MCF 10A (cell line): ENCODE data around the gene RHD. TPM values are rescaled to one million over a fixed set of nuclear protein-coding genes. Genes with fewer than 3 reads are reported as not detected.
A peak's percentile ranks its signal among the peaks of the same experiment; 100 is the strongest.
"Not testable (repeated sequence)": the region's sequence is repeated elsewhere in the genome, so short reads cannot be mapped to it uniquely, and the experiment has no call there.

Experiments
- BruUV-seq: library from RNA; stranded (reverse); fragments of 400-500 nt; replicated peaks from 2 replicates; lab custom pipeline; 2021; lab: Mats Ljungman, UMichigan
- CTCF ChIA-PET: fragments of 300-600 bp; sonication (Branson Sonifier 250); formaldehyde crosslinking; extraction: SDS; loops from one replicate; lab custom pipeline; 2021; ENCODE audit warnings: antibody characterized with exemption, inconsistent platforms; lab: Yijun Ruan, JAX
- POLR2A ChIA-PET: fragments of 300-600, 350-650 bp; sonication (Branson Sonifier 250); formaldehyde crosslinking; extraction: SDS; loops from one replicate; lab custom pipeline; 2020; ENCODE audit warnings: antibody characterized with exemption, inconsistent platforms; lab: Yijun Ruan, JAX
- DNase-seq: peaks from one replicate; pipeline ENCODE4 v3.0.0-alpha.2; 2018; ENCODE audit not compliant: unreplicated experiment
- H3K27ac Mint-ChIP-seq: one replicate; pipeline ENCODE4 v1.8.0; 2022; ENCODE audit warnings: mild to moderate bottlenecking, low read depth, mixed read lengths; ENCODE audit not compliant: unreplicated experiment
- H3K27me3 Mint-ChIP-seq: one replicate; pipeline ENCODE4 v1.8.0; 2022; ENCODE audit warnings: mixed read lengths; ENCODE audit not compliant: insufficient read depth, unreplicated experiment
- H3K36me3 Mint-ChIP-seq: one replicate; pipeline ENCODE4 v1.8.0; 2022; ENCODE audit warnings: mild to moderate bottlenecking, moderate library complexity, mixed read lengths; ENCODE audit not compliant: insufficient read depth, unreplicated experiment
- H3K4me1 Mint-ChIP-seq: one replicate; pipeline ENCODE4 v1.8.0; 2022; ENCODE audit warnings: mixed read lengths; ENCODE audit not compliant: insufficient read depth, unreplicated experiment
- H3K4me3 Mint-ChIP-seq: one replicate; pipeline ENCODE4 v1.8.0; 2022; ENCODE audit warnings: mild to moderate bottlenecking, moderate library complexity, mixed read lengths; ENCODE audit not compliant: unreplicated experiment
- H3K9me3 Mint-ChIP-seq: one replicate; pipeline ENCODE4 v1.8.0; 2022; ENCODE audit warnings: mixed read lengths; ENCODE audit not compliant: unreplicated experiment
- CTCF ChIP-seq: fragments of 200-600 bp; IDR thresholded peaks from one replicate; pipeline ENCODE4 v1.8.0; 2022; ENCODE audit warnings: antibody characterized with exemption, mild to moderate bottlenecking; ENCODE audit not compliant: unreplicated experiment
- intact Hi-C: fragments of 100-400 bp; cut with micrococcal nuclease; formaldehyde crosslinking; loops from 2 replicates; pipeline ENCODE4 v1.14.1; 2022
- total RNA-seq: library from RNA; stranded (reverse); gene quantifications from 2 replicates; pipeline ENCODE4 v1.2.3, GENCODE V29; 2022

The RHD gene
- total RNA-seq, 1 experiment from 2014 or later = not detected

GRCh38 chr1:25232866-25233784, 39.2 kb upstream of the RHD start:
- Mint-ChIP-seq H3K27ac (no peak overlapping the region), H3K4me1 (peaks cover 16% of the 10 kb centered on the region), H3K36me3 (peaks cover 29% of the 10 kb centered on the region), H3K4me3 (no peak overlapping the region), H3K9me3 (no peaks in the 10 kb centered on the region), H3K27me3 (no peaks in the 10 kb centered on the region)
- POLR2A ChIA-PET = interaction anchor here (0.6 to 3.5 kb wide), 25 partner anchors 9 to 935 kb away, joined by 3 to 138 read pairs (median 3); partner anchors contain the start of genes CLIC4, MTFR1L, RSRP1 and TMEM50A
- intact Hi-C loops = no loop called here
- peak; percentile 93 for DNase-seq
- CTCF ChIA-PET = interaction anchor here (0.6 kb wide), 2 partner anchors 45 to 119 kb away, joined by 3 read pairs; no protein-coding TSS in a partner anchor
- no peak for TF ChIP-seq CTCF
- BruUV-seq = TSS peak; percentile 91

GRCh38 chr1:25235411-25235810, 36.9 kb upstream of the RHD start:
- BruUV-seq, CTCF ChIA-PET, H3K9me3 Mint-ChIP-seq, H3K27me3 Mint-ChIP-seq, intact Hi-C loops, DNase-seq, H3K27ac Mint-ChIP-seq, H3K4me3 Mint-ChIP-seq: not testable (repeated sequence)
- H3K4me1 Mint-ChIP-seq = peaks cover 27% of the 10 kb centered on the region
- POLR2A ChIA-PET = interaction anchor here (0.9 kb wide), 1 partner anchor 103 kb away, joined by 3 read pairs; no protein-coding TSS in a partner anchor
- H3K36me3 Mint-ChIP-seq = peaks cover 15% of the 10 kb centered on the region

GRCh38 chr1:25236261-25236660, 36.0 kb upstream of the RHD start:
- intact Hi-C loops = not testable (repeated sequence)

GRCh38 chr1:25238046-25238445, 34.3 kb upstream of the RHD start:
- H3K4me3 Mint-ChIP-seq = no peak overlapping the region
- peak overlapping the region; percentile 31 for H3K27ac Mint-ChIP-seq
- H3K9me3 Mint-ChIP-seq = no peaks in the 10 kb centered on the region
- CTCF ChIA-PET = no interaction called here
- BruUV-seq = no TSS peak
- no peaks in the 10 kb centered on the region for H3K27me3 Mint-ChIP-seq
- peaks cover 35% of the 10 kb centered on the region for H3K36me3 Mint-ChIP-seq
- DNase-seq = no peak
- peaks cover 24% of the 10 kb centered on the region for H3K4me1 Mint-ChIP-seq
- intact Hi-C loops = no loop called here
- POLR2A ChIA-PET = interaction anchor here (0.6 to 0.9 kb wide), 2 partner anchors 119 to 847 kb away, joined by 3 read pairs; no protein-coding TSS in a partner anchor
- TF ChIP-seq CTCF = no peak

More at GRCh38 chr1:25236261-25236660, 36.0 kb upstream of the RHD start:
- not testable (repeated sequence) for H3K9me3 Mint-ChIP-seq, BruUV-seq, DNase-seq, H3K27me3 Mint-ChIP-seq, H3K4me3 Mint-ChIP-seq
- H3K27ac Mint-ChIP-seq = peak overlapping the region; percentile 85
- CTCF ChIA-PET = interaction anchor here (0.6 kb wide), 1 partner anchor 1603 kb away, joined by 3 read pairs; no protein-coding TSS in a partner anchor
- peaks cover 24% of the 10 kb centered on the region for H3K4me1 Mint-ChIP-seq
- POLR2A ChIA-PET = interaction anchor here (1.0 to 1.6 kb wide), 3 partner anchors 11 to 115 kb away, joined by 3 to 5 read pairs (median 4); partner anchors contain the start of gene RSRP1
- H3K36me3 Mint-ChIP-seq = peaks cover 17% of the 10 kb centered on the region
